C4-2B (cell line): Measurements from ENCODE around the gene SH3BP5L.
"Not testable (repeated sequence)": the region's sequence is repeated elsewhere in the genome, so short reads cannot be mapped to it uniquely, and the experiment has no call there.

Experiments used
- H3K27ac ChIP-seq: fragments of 450-650 bp; 2 replicates; pipeline ENCODE4 v1.5.1; 2017
- ZFX ChIP-seq: fragments of 450-650 bp; IDR thresholded peaks from 2 replicates; pipeline ENCODE4 v1.6.1; 2017
- TF ChIP-seq, protein P1 (sequence below): fragments of 450-650 bp; conservative IDR thresholded peaks from 2 replicates; pipeline ENCODE4 v1.5.1; 2017; ENCODE audit warnings: mild to moderate bottlenecking

The SH3BP5L gene

GRCh38 chr1:248837045-248837780, 11.5 kb upstream of the SH3BP5L start:
- no peak for TF ChIP-seq ZFX
- TF ChIP-seq, protein P1, sequence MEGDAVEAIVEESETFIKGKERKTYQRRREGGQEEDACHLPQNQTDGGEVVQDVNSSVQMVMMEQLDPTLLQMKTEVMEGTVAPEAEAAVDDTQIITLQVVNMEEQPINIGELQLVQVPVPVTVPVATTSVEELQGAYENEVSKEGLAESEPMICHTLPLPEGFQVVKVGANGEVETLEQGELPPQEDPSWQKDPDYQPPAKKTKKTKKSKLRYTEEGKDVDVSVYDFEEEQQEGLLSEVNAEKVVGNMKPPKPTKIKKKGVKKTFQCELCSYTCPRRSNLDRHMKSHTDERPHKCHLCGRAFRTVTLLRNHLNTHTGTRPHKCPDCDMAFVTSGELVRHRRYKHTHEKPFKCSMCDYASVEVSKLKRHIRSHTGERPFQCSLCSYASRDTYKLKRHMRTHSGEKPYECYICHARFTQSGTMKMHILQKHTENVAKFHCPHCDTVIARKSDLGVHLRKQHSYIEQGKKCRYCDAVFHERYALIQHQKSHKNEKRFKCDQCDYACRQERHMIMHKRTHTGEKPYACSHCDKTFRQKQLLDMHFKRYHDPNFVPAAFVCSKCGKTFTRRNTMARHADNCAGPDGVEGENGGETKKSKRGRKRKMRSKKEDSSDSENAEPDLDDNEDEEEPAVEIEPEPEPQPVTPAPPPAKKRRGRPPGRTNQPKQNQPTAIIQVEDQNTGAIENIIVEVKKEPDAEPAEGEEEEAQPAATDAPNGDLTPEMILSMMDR: no peak
- peak overlapping the region; percentile 98 for H3K27ac ChIP-seq

DNA sequence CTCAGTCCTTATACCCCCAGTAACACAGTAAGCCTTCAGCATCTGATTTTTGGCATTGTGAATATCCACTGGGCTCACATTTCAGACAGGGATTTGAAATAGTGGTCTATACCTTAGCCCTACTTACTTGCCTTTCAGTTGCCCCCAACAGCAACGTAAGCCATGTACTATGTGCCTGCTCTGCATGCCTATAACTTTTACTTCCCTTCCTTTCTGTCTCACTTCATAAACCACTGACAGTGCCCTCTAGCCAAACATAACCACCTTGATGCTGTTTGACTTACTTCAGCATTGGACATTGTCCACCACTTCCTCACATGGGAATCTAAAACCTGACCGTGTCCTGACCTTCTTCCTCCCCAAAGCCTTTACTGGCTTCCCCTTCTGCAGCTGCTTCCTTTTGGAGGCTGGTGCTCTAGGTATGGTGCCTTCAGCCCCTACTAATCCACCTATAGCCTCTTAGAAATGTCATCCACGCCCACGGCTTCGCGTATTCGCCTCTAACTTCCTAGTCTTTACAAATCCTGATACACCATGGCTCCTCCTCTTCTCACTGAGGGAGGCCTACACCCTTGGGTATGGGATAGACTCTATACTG, 8.7 kb upstream of the SH3BP5L start:
- TF ChIP-seq, protein P1: no peak
- TF ChIP-seq ZFX: no peak
- no peak overlapping the region for H3K27ac ChIP-seq

DNA sequence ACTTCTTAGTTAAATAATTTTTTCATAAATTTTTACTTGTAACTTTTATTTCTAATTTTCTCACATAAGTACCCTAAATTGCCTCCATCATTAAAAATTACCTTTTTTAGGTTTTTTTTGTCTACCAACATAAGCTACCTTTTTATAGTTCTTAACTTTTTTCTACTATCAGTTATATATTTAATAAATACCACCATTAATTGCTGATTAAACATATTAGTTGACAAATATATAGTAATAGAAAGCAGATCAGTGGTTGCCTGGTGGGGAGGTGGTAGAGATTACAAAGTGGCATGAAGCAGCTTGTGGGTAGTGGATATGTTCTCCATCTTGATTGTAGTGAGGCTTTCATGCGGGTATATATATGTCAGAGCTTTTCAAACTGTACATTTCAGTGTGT, 6.1 kb upstream of the SH3BP5L start:
- no peak overlapping the region for H3K27ac ChIP-seq
- TF ChIP-seq ZFX: no peak
- TF ChIP-seq, protein P1: no peak

DNA sequence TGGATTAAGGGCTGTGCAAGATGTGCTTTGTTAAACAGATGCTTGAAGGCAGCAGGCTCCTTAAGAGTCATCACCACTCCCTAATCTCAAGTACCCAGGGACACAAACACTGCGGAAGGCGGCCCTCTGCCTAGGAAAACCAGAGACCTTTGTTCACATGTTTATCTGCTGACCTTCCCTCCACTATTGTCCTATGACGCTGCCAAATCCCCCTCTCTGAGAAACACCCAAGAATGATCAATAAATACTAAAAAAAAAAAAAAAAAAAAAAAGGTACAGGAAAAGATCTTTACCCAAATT, 5.0 kb upstream of the SH3BP5L start:
- H3K27ac ChIP-seq: not testable (repeated sequence)

DNA sequence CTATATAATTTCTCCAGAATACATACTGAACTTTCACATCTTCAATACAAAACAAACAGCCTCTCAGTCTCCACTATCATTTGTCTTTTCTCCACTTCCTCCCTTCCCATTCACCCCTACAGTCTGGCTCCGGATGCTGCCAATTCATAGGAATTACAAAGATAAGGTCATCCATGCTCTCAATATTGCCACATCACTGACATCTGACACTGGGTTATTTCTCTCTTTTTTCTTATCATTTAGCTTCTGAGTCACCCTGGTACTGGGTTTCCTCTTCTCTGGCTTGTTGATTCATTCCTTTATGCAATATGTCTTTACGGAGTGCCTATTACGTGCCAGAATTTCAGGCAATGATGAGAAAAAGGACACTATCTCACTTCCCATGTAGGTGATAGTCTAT, 3.1 kb upstream of the SH3BP5L start:
- TF ChIP-seq, protein P1: no peak
- no peak for TF ChIP-seq ZFX
- no peak overlapping the region for H3K27ac ChIP-seq

- TF ChIP-seq, protein P1: no peak
- TF ChIP-seq ZFX: no peak
- H3K27ac ChIP-seq: peak overlapping the region; percentile 94
These were observed 174 bp downstream of the SH3BP5L start for GRCh38 chr1:248825573-248825908.

GRCh38 chr1:248825136-248825535, 579 bp downstream of the SH3BP5L start:
- peak overlapping the region; percentile 94 for H3K27ac ChIP-seq
- TF ChIP-seq, protein P1: no peak
- TF ChIP-seq ZFX: no peak

- peak overlapping the region; percentile 94; the same call in 1 of the 2 replicates for H3K27ac ChIP-seq
- TF ChIP-seq, protein P1: no peak
- TF ChIP-seq ZFX: no peak
These were observed 1.0 kb downstream of the SH3BP5L start for GRCh38 chr1:248824701-248825100.
